Naive thymus-derived CD4-positive, alpha-beta T cell (primary cell): ENCODE results near the gene ACTR3. TPM values are rescaled to one million over a fixed set of nuclear protein-coding genes. Genes with fewer than 3 reads are reported as not detected.
"Not testable (repeated sequence)": the region's sequence is repeated elsewhere in the genome, so short reads cannot be mapped to it uniquely, and the experiment has no call there.

ENCODE experiments used
- ATAC-seq: fragments of 150-1000 bp; cut with Tn5 transposase; 2 replicates; pipeline ENCODE4 v1.10.0; 2021; ENCODE audit warnings: mild to moderate bottlenecking, moderate library complexity
- CTCF ChIA-PET: fragments of 350-600 bp; sonication (Branson Sonifier 250); formaldehyde crosslinking; loops from one replicate; lab custom pipeline; 2021; ENCODE audit warnings: antibody characterized with exemption; lab: Charles Lee
- POLR2A ChIA-PET: fragments of 350-600 bp; sonication (Branson Sonifier 250); formaldehyde crosslinking; loops from one replicate; lab custom pipeline; 2021; ENCODE audit warnings: antibody characterized with exemption, inconsistent platforms; lab: Charles Lee
- DNase-seq, 9 donors: peaks; one replicate each; pipeline versions ENCODE4 v3.0.0 to v3.0.0-alpha.2; 2020 to 2022; ENCODE audit warnings: mixed read lengths in 1 of 9
- H3K27ac ChIP-seq: one replicate; pipeline ENCODE4 v1.7.0; 2013; ENCODE audit warnings: mild to moderate bottlenecking, low read depth, low read length, moderate library complexity
- H3K27me3 ChIP-seq, 2 donors: one replicate each; pipeline ENCODE4 v1.7.0; 2013; ENCODE audit warnings: low read length in 2 of 2, mild to moderate bottlenecking in 2 of 2, moderate library complexity in 2 of 2; ENCODE audit not compliant: control insufficient read depth in 2 of 2, insufficient read depth in 2 of 2
- H3K36me3 ChIP-seq, 3 experiments: 1 replicate in 2 of 3; 2 replicates in 1 of 3; pipeline ENCODE4 v1.7.0; 2013; ENCODE audit warnings: low read length in 3 of 3, mild to moderate bottlenecking in 3 of 3, moderate library complexity in 1 of 3; ENCODE audit not compliant: insufficient read depth in 3 of 3, control insufficient read depth in 2 of 3
- H3K4me1 ChIP-seq, 2 donors: one replicate each; pipeline ENCODE4 v1.7.0; 2013; ENCODE audit warnings: low read length in 2 of 2, mild to moderate bottlenecking in 2 of 2, moderate library complexity in 1 of 2; ENCODE audit not compliant: control insufficient read depth in 2 of 2, insufficient read depth in 2 of 2
- H3K4me3 ChIP-seq: 2 replicates; pipeline ENCODE4 v1.7.0; 2013; ENCODE audit warnings: mild to moderate bottlenecking, low read length
- H3K9me3 ChIP-seq, 3 experiments: 1 replicate in 2 of 3; 2 replicates in 1 of 3; pipeline ENCODE4 v1.7.0; 2013; ENCODE audit warnings: low read length in 3 of 3; ENCODE audit not compliant: control insufficient read depth in 2 of 3
- H3K27ac Mint-ChIP-seq, 9 donors: one replicate each; pipeline ENCODE4 v1.8.0; 2020 to 2022; ENCODE audit warnings: mixed read lengths in 9 of 9, mild to moderate bottlenecking in 8 of 9, moderate library complexity in 5 of 9, inconsistent platforms in 2 of 9
- H3K27me3 Mint-ChIP-seq, 5 donors: one replicate each; pipeline ENCODE4 v1.8.0; 2021 to 2022; ENCODE audit warnings: mixed read lengths in 5 of 5, mild to moderate bottlenecking in 1 of 5
- H3K36me3 Mint-ChIP-seq, 5 donors: one replicate each; pipeline ENCODE4 v1.8.0; 2020 to 2022; ENCODE audit warnings: mixed read lengths in 5 of 5, mild to moderate bottlenecking in 3 of 5, inconsistent platforms in 1 of 5
- H3K4me1 Mint-ChIP-seq, 7 donors: one replicate each; pipeline ENCODE4 v1.8.0; 2020 to 2022; ENCODE audit warnings: mixed read lengths in 7 of 7, mild to moderate bottlenecking in 3 of 7, inconsistent platforms in 1 of 7
- H3K4me3 Mint-ChIP-seq, 10 donors: one replicate each; pipeline ENCODE4 v1.8.0; 2020 to 2022; ENCODE audit warnings: mild to moderate bottlenecking in 10 of 10, mixed read lengths in 10 of 10, moderate library complexity in 6 of 10, inconsistent platforms in 2 of 10
- H3K9me3 Mint-ChIP-seq, 11 donors: one replicate each; pipeline ENCODE4 v1.8.0; 2020 to 2022; ENCODE audit warnings: mixed read lengths in 11 of 11, mild to moderate bottlenecking in 4 of 11, inconsistent platforms in 1 of 11, moderate library complexity in 1 of 11
- intact Hi-C, 2 donors: fragments of 100-400 bp; cut with micrococcal nuclease; formaldehyde crosslinking; loops; one replicate each; pipeline ENCODE4 v1.15.1; 2023
- polyA plus RNA-seq, 2 donors: library from polyadenylated mRNA; unstranded; fragments of 300-500 nt; fragmentation: Illumina TruSeq; gene quantifications; one replicate each; pipeline ENCODE4 v1.2.3, GENCODE V29; 2021
- total RNA-seq, 6 experiments: library from RNA in 5 of 6; stranded (reverse) in 5 of 6; gene quantifications; 1 replicate in 5 of 6; 2 replicates in 1 of 6; pipeline ENCODE4 v1.2.3 and lab custom pipeline; 2021 to 2026

The ACTR3 gene
- total RNA-seq = 100 to 1,000 TPM; 172 to 612 (median 213) TPM
- 100 to 1,000 TPM; 438 to 486 TPM for polyA plus RNA-seq
- total RNA-seq (lab: John Stamatoyannopoulos, UW) = 211 reads per million, percentile 93 among the genes with 10 or more reads in this experiment

DNA sequence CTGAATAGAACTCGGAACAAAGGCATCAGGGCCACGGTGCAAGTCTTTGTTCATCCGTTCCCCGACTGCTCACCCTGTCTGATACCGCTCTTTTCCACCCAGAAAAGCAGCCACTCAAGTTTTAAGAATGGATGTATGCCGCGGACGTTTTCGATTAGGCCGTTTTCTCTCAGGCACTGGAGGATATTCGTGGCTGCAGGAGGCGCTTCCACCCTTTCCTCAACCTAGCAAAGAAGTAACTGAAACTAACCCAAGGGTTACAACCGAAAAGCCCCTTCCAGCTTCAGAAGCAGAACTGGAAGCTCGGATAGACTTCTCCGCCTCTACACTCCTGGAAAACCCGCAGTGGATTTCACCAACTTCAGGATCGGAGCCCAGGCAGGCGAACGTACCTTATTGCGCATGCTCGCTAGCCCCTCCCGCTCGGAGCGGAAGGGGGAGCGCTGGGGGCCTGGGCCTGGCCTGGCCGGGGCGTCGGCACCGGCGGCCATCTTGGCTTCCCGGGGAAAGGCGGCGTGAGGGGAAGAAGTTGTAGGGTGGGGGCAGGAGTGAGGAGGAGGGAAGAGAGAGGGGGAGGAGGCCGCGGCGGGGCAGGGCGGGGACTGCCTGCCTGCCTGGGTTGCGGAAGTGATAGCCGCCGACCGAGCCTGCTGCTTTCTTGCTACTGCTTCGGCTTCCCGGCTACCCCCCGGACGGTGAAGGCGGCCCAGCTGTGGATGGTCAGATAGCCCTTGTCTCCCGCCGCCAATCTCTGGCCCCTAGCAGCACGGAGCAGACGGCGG, at the start of gene ACTR3:
Gene ACTR3, plus strand, starts transcription at position 619 of the 782 bp plus-strand sequence. CDS start 191 bp downstream, outside the sequence.
- CTCF ChIA-PET = interaction anchor here (1.6 to 1.8 kb wide), 2 partner anchors 11 to 13 kb away, joined by 4 to 7 read pairs; no protein-coding TSS in a partner anchor
- peak; percentile 93 to 99 (median 98) for DNase-seq
- H3K4me1 Mint-ChIP-seq = peaks cover 59 to 84% (median 81%) of the 10 kb centered on the region in 7 donors
- H3K4me3 Mint-ChIP-seq = peak within 1 kb of the TSS; percentile 88 to 100 (median 98)
- peaks cover 0 to 13% (median 0%) of the 10 kb centered on the region in 3 experiments for H3K36me3 ChIP-seq
- POLR2A ChIA-PET = interaction anchor here (0.7 to 2.0 kb wide), 6 partner anchors 9 to 133 kb away, joined by 3 to 7 read pairs (median 4); partner anchors contain the start of gene SLC35F5
- no peaks in the 10 kb centered on the region for H3K9me3 ChIP-seq
- H3K27ac Mint-ChIP-seq = peak within 1 kb of the TSS; percentile 90 to 99 (median 98)
- H3K9me3 Mint-ChIP-seq = peaks cover 0 to 3% (median 0%) of the 10 kb centered on the region in 11 donors
- peaks cover 0 to 57% (median 16%) of the 10 kb centered on the region in 5 donors for H3K36me3 Mint-ChIP-seq
- intact Hi-C loops = loop anchor here (1.0 to 10.0 kb wide), 16 partner anchors 13 to 1835 kb away; partner anchors contain the start of genes SLC35F5 (in 2 of the 2), PSD4 (in 1 of the 2), TMEM87B (in 1 of the 2) and ZC3H6 (in 1 of the 2)
- H3K27me3 ChIP-seq = no peaks in the 10 kb centered on the region
- peak within 1 kb of the TSS; percentile 89 for H3K4me3 ChIP-seq
- peak; percentile 94 for ATAC-seq
- peak within 1 kb of the TSS; percentile 98 for H3K27ac ChIP-seq
- peaks cover 45 to 68% of the 10 kb centered on the region in 2 donors for H3K4me1 ChIP-seq
- H3K27me3 Mint-ChIP-seq = no peaks in the 10 kb centered on the region

DNA sequence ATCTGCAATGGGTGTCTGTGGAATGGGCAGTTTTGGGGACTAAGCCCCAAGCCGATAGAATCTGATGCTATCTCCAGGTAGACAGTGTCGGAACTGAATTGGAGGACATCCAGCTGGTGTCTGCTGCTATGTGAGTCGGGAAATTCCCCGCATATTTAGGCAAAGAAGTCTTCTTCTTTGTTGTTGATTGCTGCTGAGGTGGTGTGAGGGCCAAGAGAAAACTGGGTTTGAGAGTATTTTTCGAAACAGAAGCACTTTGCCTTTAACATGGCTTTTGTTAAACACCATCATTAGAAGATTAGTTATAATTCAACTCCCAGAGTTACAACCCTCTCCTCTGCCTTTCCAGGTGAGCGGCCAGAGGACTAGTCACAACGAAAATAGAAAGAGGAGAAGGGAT, 49.4 kb upstream of the ACTR3 start:
- no peak overlapping the region for H3K4me3 Mint-ChIP-seq
- DNase-seq (no peak), ATAC-seq (no peak)
- no peak overlapping the region for H3K27ac ChIP-seq
- no peaks in the 10 kb centered on the region for H3K9me3 ChIP-seq
- H3K4me1 ChIP-seq = no peaks in the 10 kb centered on the region
- H3K4me3 ChIP-seq = no peak overlapping the region
- H3K27me3 ChIP-seq = no peaks in the 10 kb centered on the region
- peaks cover 0 to 5% (median 0%) of the 10 kb centered on the region in 7 donors for H3K4me1 Mint-ChIP-seq
- CTCF ChIA-PET = no interaction called here
- intact Hi-C loops = no loop called here
- no peaks in the 10 kb centered on the region for H3K27me3 Mint-ChIP-seq
- peak overlapping the region in 1 of 9 donors; percentile 8 for H3K27ac Mint-ChIP-seq
- POLR2A ChIA-PET = no interaction called here
- H3K9me3 Mint-ChIP-seq = peaks cover 0 to 10% (median 0%) of the 10 kb centered on the region in 11 donors
- peaks cover 17 to 50% (median 31%) of the 10 kb centered on the region in 5 donors for H3K36me3 Mint-ChIP-seq
- no peaks in the 10 kb centered on the region for H3K36me3 ChIP-seq

DNA sequence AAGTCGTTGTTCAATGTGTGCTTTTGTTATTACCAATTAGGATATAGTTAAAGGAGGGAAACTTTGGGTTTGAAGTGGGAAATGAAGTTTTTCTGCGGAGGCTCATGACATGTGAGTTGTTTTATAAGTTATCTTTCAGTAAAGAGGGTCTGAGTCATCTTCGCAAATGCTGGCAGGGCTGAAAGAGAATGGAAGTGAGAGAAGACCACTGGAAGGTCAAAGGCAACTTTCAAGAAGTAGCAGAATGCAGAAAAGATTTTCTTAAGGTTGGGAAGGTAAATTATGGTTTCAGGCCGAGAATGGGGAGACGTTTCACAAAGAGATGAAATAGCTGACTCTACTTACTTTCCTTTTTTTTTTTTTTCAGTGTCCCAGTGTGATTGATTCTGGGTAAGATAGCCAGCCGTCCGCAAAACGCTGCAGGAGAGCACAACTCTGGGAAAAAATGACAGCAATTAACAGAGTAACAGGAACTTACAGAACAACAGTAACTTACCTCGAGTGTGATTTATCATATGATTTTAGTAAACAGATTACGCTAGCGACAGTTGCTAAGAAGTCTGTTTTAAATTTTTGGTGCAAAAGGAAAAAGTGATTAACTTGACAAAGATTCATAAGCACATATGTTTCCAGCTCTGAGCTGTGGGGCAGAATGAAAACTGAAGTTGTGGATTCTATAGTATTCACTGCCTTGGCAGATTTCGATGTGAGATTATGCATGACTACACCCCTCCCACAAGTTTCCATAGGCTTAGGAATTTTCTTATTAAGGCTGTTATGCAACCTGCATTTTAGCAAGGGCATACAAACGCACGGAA, 46.8 kb upstream of the ACTR3 start:
- Histone ChIP-seq H3K4me3 (no peak overlapping the region), H3K27ac (no peak overlapping the region), H3K4me1 (no peaks in the 10 kb centered on the region), H3K27me3 (no peaks in the 10 kb centered on the region), H3K36me3 (no peaks in the 10 kb centered on the region), H3K9me3 (no peaks in the 10 kb centered on the region)
- ChIA-PET POLR2A (no interaction called here), CTCF (no interaction called here)
- H3K27me3 Mint-ChIP-seq = no peaks in the 10 kb centered on the region
- H3K36me3 Mint-ChIP-seq = peaks cover 22 to 72% (median 56%) of the 10 kb centered on the region in 5 donors
- H3K4me1 Mint-ChIP-seq = peaks cover 0 to 5% (median 0%) of the 10 kb centered on the region in 7 donors
- H3K9me3 Mint-ChIP-seq = peaks cover 0 to 20% (median 3%) of the 10 kb centered on the region in 11 donors
- H3K27ac Mint-ChIP-seq = no peak overlapping the region
- DNase-seq (no peak), ATAC-seq (no peak)
- intact Hi-C loops = no loop called here
- H3K4me3 Mint-ChIP-seq = no peak overlapping the region

DNA sequence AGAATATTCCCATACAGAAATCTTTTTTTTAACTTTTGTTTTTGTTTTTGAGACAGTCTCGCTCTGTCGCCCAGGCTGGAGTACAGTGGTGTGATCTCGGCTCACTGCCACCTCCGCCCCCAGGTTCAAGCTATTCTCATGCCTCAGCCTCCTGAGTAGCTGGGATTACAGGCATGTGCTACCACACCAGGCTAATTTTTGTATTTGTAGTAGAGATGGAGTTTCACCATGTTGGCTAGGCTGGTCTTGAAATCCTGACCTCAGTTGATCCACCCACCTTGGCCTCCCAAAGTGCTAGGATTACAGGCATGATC, 46.2 kb upstream of the ACTR3 start:
- DNase-seq, H3K4me1 ChIP-seq, H3K4me3 ChIP-seq, ATAC-seq, H3K27me3 ChIP-seq, H3K27ac Mint-ChIP-seq, H3K4me3 Mint-ChIP-seq, H3K9me3 ChIP-seq, H3K27ac ChIP-seq, POLR2A ChIA-PET, H3K27me3 Mint-ChIP-seq, H3K4me1 Mint-ChIP-seq, H3K36me3 ChIP-seq, intact Hi-C loops, CTCF ChIA-PET: not testable (repeated sequence)
- Mint-ChIP-seq H3K9me3 (peaks cover 0 to 20% (median 3%) of the 10 kb centered on the region in 11 donors), H3K36me3 (peaks cover 22 to 74% (median 56%) of the 10 kb centered on the region in 5 donors)

DNA sequence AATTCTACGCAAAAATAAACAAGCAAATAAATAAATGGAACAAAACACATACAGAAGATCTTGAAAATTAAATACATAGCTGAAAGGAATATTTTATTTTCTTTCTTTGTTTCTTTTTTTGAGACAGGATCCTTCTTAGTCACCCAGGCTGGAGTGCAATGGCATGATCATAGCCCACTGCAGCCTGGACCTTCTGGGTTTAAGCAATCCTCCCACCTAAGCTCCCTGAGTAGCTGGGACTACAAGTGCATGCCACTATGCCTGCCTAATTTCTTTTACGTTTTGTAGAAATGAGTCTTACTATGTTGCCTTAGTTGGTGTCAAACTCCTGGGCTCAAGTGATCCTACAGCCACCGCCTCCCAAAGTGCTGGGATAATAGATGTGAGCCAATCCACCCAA, 44.6 kb upstream of the ACTR3 start:
- H3K36me3 Mint-ChIP-seq = peaks cover 19 to 64% (median 50%) of the 10 kb centered on the region in 5 donors
- intact Hi-C loops = no loop called here
- no peaks in the 10 kb centered on the region for H3K36me3 ChIP-seq

DNA sequence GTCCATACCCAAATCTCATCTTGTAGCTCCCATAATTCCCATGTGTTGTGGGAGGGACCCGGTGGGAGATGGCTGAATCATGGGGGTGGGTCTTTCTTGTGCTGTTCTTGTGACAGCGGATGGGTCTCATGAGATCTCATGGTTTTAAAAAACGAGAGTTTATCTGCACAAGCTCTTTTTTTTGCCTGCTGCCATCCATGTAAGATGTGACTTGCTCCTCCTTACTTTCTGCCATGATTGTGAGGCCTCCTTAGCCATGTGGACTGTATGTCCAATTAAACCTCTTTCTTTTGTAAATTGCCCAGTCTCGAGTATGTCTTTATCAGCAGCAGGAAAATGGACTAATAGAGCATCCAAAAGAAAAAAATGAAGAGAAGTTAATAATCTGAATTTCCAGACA, 44.1 kb upstream of the ACTR3 start:
- intact Hi-C loops, H3K4me1 ChIP-seq, CTCF ChIA-PET, H3K27ac ChIP-seq, H3K4me1 Mint-ChIP-seq, H3K27me3 Mint-ChIP-seq, H3K36me3 ChIP-seq, H3K4me3 ChIP-seq, H3K9me3 ChIP-seq, POLR2A ChIA-PET, DNase-seq, H3K4me3 Mint-ChIP-seq, ATAC-seq, H3K27me3 ChIP-seq, H3K27ac Mint-ChIP-seq: not testable (repeated sequence)
- Mint-ChIP-seq H3K36me3 (peaks cover 14 to 64% (median 52%) of the 10 kb centered on the region in 5 donors), H3K9me3 (peaks cover 0 to 20% (median 3%) of the 10 kb centered on the region in 11 donors)

More for the DNA sequence above, 44.6 kb upstream of the ACTR3 start:
- no peak overlapping the region for H3K4me3 ChIP-seq
- H3K27me3 ChIP-seq = no peaks in the 10 kb centered on the region
- no peaks in the 10 kb centered on the region for H3K27me3 Mint-ChIP-seq
- no peak overlapping the region for H3K4me3 Mint-ChIP-seq
- peaks cover 0 to 5% (median 0%) of the 10 kb centered on the region in 7 donors for H3K4me1 Mint-ChIP-seq
- H3K4me1 ChIP-seq = no peaks in the 10 kb centered on the region
- ChIA-PET POLR2A (no interaction called here), CTCF (no interaction called here)
- H3K27ac Mint-ChIP-seq = no peak overlapping the region
- H3K9me3 Mint-ChIP-seq = peaks cover 0 to 20% (median 3%) of the 10 kb centered on the region in 11 donors
- ATAC-seq = no peak
- no peaks in the 10 kb centered on the region for H3K9me3 ChIP-seq
- no peak overlapping the region for H3K27ac ChIP-seq
- no peak for DNase-seq
